ENCODE data around the gene BTBD2. TPM values are rescaled to one million over a fixed set of nuclear protein-coding genes. Genes with fewer than 3 reads are reported as not detected.

Gene BTBD2
- polyA plus RNA-seq, 4 donors = 32.7 to 101 (median 53.0) TPM

- DNase-seq (no peak), FAIRE-seq (no peak)
- WGBS, 3 donors = 86 to 94% (median 90%) methylated on average over 6 of the region's 6 CpGs
- H3K4me1 ChIP-seq (ENCODE audit: control insufficient read depth in 3 of 3, insufficient read depth in 2 of 3, low read depth in 1 of 3, low read length in 2 of 3) = peaks cover 0 to 12% (median 6%) of the 10 kb centered on the region in 3 donors
- H3K9me3 ChIP-seq (ENCODE audit: control insufficient read depth in 2 of 2, insufficient read depth in 1 of 2, low read depth in 1 of 2, low read length in 1 of 2) = peaks cover 0 to 14% of the 10 kb centered on the region in 2 donors
- no peaks in the 10 kb centered on the region for H3K27me3 ChIP-seq (ENCODE audit: control insufficient read depth in 3 of 3, insufficient read depth in 3 of 3, low read length in 3 of 3)
- H3K36me3 ChIP-seq (ENCODE audit: control insufficient read depth in 3 of 3, insufficient read depth in 2 of 3, low read depth in 1 of 3, low read length in 3 of 3) = peaks cover 1 to 10% (median 3%) of the 10 kb centered on the region in 3 donors
- no peak overlapping the region for H3K4me3 ChIP-seq (ENCODE audit: low read depth in 1 of 3, low read length in 3 of 3)
- peak overlapping the region in 2 of 3 donors; percentile 36 to 97 for H3K27ac ChIP-seq (ENCODE audit: low read depth in 1 of 3, low read length in 2 of 3)
Measured at GRCh38 chr19:2033115-2033824, 17.8 kb upstream of the BTBD2 start.

- Histone ChIP-seq H3K4me1 (ENCODE audit: control insufficient read depth in 3 of 3, insufficient read depth in 2 of 3, low read depth in 1 of 3, low read length in 2 of 3) (peaks cover 0 to 12% (median 6%) of the 10 kb centered on the region in 3 donors), H3K27ac (ENCODE audit: low read depth in 1 of 3, low read length in 2 of 3) (peak overlapping the region; percentile 38 to 97 (median 90)), H3K27me3 (ENCODE audit: control insufficient read depth in 3 of 3, insufficient read depth in 3 of 3, low read length in 3 of 3) (no peaks in the 10 kb centered on the region), H3K36me3 (ENCODE audit: control insufficient read depth in 3 of 3, insufficient read depth in 2 of 3, low read depth in 1 of 3, low read length in 3 of 3) (peaks cover 0 to 2% (median 0%) of the 10 kb centered on the region in 3 donors), H3K4me3 (ENCODE audit: low read depth in 1 of 3, low read length in 3 of 3) (no peak overlapping the region), H3K9me3 (ENCODE audit: control insufficient read depth in 2 of 2, insufficient read depth in 1 of 2, low read depth in 1 of 2, low read length in 1 of 2) (peaks cover 0 to 14% of the 10 kb centered on the region in 2 donors)
- 5 to 8% (median 8%) methylated on average over 18 to 19 of the region's 19 CpGs for WGBS, 3 donors
- DNase-seq (peak in 1 of 2 donors; percentile 94), FAIRE-seq (no peak)
Measured at GRCh38 chr19:2032296-2032941, 16.9 kb upstream of the BTBD2 start.

- H3K9me3 ChIP-seq (ENCODE audit: control insufficient read depth in 2 of 2, insufficient read depth in 1 of 2, low read depth in 1 of 2, low read length in 1 of 2) = peaks cover 0 to 8% of the 10 kb centered on the region in 2 donors
- 71 to 76% (median 72%) methylated on average over 9 of the region's 9 CpGs for WGBS, 3 donors
- FAIRE-seq (no peak), DNase-seq (no peak)
- H3K36me3 ChIP-seq (ENCODE audit: control insufficient read depth in 3 of 3, insufficient read depth in 2 of 3, low read depth in 1 of 3, low read length in 3 of 3) = no peaks in the 10 kb centered on the region
- H3K27me3 ChIP-seq (ENCODE audit: control insufficient read depth in 3 of 3, insufficient read depth in 3 of 3, low read length in 3 of 3) = no peaks in the 10 kb centered on the region
- no peak overlapping the region for H3K27ac ChIP-seq (ENCODE audit: low read depth in 1 of 3, low read length in 2 of 3)
- no peak overlapping the region for H3K4me3 ChIP-seq (ENCODE audit: low read depth in 1 of 3, low read length in 3 of 3)
- H3K4me1 ChIP-seq (ENCODE audit: control insufficient read depth in 3 of 3, insufficient read depth in 2 of 3, low read depth in 1 of 3, low read length in 2 of 3) = peaks cover 0 to 5% (median 3%) of the 10 kb centered on the region in 3 donors
Measured at GRCh38 chr19:2027361-2027760, 11.8 kb upstream of the BTBD2 start.

GRCh38 chr19:2026770-2027169 is 11.3 kb upstream of the BTBD2 start:
- H3K36me3 ChIP-seq (ENCODE audit: control insufficient read depth in 3 of 3, insufficient read depth in 2 of 3, low read depth in 1 of 3, low read length in 3 of 3) = no peaks in the 10 kb centered on the region
- no peak for FAIRE-seq
- no peak overlapping the region for H3K27ac ChIP-seq (ENCODE audit: low read depth in 1 of 3, low read length in 2 of 3)
- peaks cover 0 to 8% of the 10 kb centered on the region in 2 donors for H3K9me3 ChIP-seq (ENCODE audit: control insufficient read depth in 2 of 2, insufficient read depth in 1 of 2, low read depth in 1 of 2, low read length in 1 of 2)
- no peak overlapping the region for H3K4me3 ChIP-seq (ENCODE audit: low read depth in 1 of 3, low read length in 3 of 3)
- 28 to 69% (median 43%) methylated on average over 10 of the region's 10 CpGs for WGBS, 3 donors
- H3K4me1 ChIP-seq (ENCODE audit: control insufficient read depth in 3 of 3, insufficient read depth in 2 of 3, low read depth in 1 of 3, low read length in 2 of 3) = no peaks in the 10 kb centered on the region
- peak in 1 of 2 donors; percentile 75 for DNase-seq
- H3K27me3 ChIP-seq (ENCODE audit: control insufficient read depth in 3 of 3, insufficient read depth in 3 of 3, low read length in 3 of 3) = no peaks in the 10 kb centered on the region

- no peaks in the 10 kb centered on the region for H3K36me3 ChIP-seq (ENCODE audit: control insufficient read depth in 3 of 3, insufficient read depth in 2 of 3, low read depth in 1 of 3, low read length in 3 of 3)
- DNase-seq = no peak
- WGBS, 3 donors = 95 to 100% (median 98%) methylated on average over 2 of the region's 2 CpGs
- H3K4me3 ChIP-seq (ENCODE audit: low read depth in 1 of 3, low read length in 3 of 3) = no peak overlapping the region
- H3K4me1 ChIP-seq (ENCODE audit: control insufficient read depth in 3 of 3, insufficient read depth in 2 of 3, low read depth in 1 of 3, low read length in 2 of 3) = peaks cover 0 to 3% (median 0%) of the 10 kb centered on the region in 3 donors
- H3K27me3 ChIP-seq (ENCODE audit: control insufficient read depth in 3 of 3, insufficient read depth in 3 of 3, low read length in 3 of 3) = no peaks in the 10 kb centered on the region
- FAIRE-seq = no peak
- H3K27ac ChIP-seq (ENCODE audit: low read depth in 1 of 3, low read length in 2 of 3) = no peak overlapping the region
- peaks cover 0 to 8% of the 10 kb centered on the region in 2 donors for H3K9me3 ChIP-seq (ENCODE audit: control insufficient read depth in 2 of 2, insufficient read depth in 1 of 2, low read depth in 1 of 2, low read length in 1 of 2)
Measured at GRCh38 chr19:2022289-2022688, 6.8 kb upstream of the BTBD2 start.

GRCh38 chr19:2021453-2022140 is 6.1 kb upstream of the BTBD2 start:
- 52 to 75% (median 74%) methylated on average over 3 to 4 of the region's 4 CpGs for WGBS, 3 donors
- no peak for FAIRE-seq
- no peaks in the 10 kb centered on the region for H3K27me3 ChIP-seq (ENCODE audit: control insufficient read depth in 3 of 3, insufficient read depth in 3 of 3, low read length in 3 of 3)
- H3K4me1 ChIP-seq (ENCODE audit: control insufficient read depth in 3 of 3, insufficient read depth in 2 of 3, low read depth in 1 of 3, low read length in 2 of 3) = peaks cover 0 to 3% (median 0%) of the 10 kb centered on the region in 3 donors
- DNase-seq = no peak
- no peak overlapping the region for H3K27ac ChIP-seq (ENCODE audit: low read depth in 1 of 3, low read length in 2 of 3)
- H3K4me3 ChIP-seq (ENCODE audit: low read depth in 1 of 3, low read length in 3 of 3) = no peak overlapping the region
- no peaks in the 10 kb centered on the region for H3K36me3 ChIP-seq (ENCODE audit: control insufficient read depth in 3 of 3, insufficient read depth in 2 of 3, low read depth in 1 of 3, low read length in 3 of 3)
- H3K9me3 ChIP-seq (ENCODE audit: control insufficient read depth in 2 of 2, insufficient read depth in 1 of 2, low read depth in 1 of 2, low read length in 1 of 2) = peaks cover 0 to 6% of the 10 kb centered on the region in 2 donors

GRCh38 chr19:2018752-2019151 is 3.2 kb upstream of the BTBD2 start:
- Histone ChIP-seq H3K36me3 (ENCODE audit: control insufficient read depth in 3 of 3, insufficient read depth in 2 of 3, low read depth in 1 of 3, low read length in 3 of 3) (peaks cover 0 to 6% (median 0%) of the 10 kb centered on the region in 3 donors), H3K27ac (ENCODE audit: low read depth in 1 of 3, low read length in 2 of 3) (no peak overlapping the region), H3K4me3 (ENCODE audit: low read depth in 1 of 3, low read length in 3 of 3) (no peak overlapping the region), H3K4me1 (ENCODE audit: control insufficient read depth in 3 of 3, insufficient read depth in 2 of 3, low read depth in 1 of 3, low read length in 2 of 3) (peaks cover 0 to 9% (median 3%) of the 10 kb centered on the region in 3 donors), H3K27me3 (ENCODE audit: control insufficient read depth in 3 of 3, insufficient read depth in 3 of 3, low read length in 3 of 3) (no peaks in the 10 kb centered on the region), H3K9me3 (ENCODE audit: control insufficient read depth in 2 of 2, insufficient read depth in 1 of 2, low read depth in 1 of 2, low read length in 1 of 2) (no peaks in the 10 kb centered on the region)
- FAIRE-seq (no peak), DNase-seq (no peak)
- whole genome bisulfite sequencing, 3 donors = 91 to 95% (median 93%) methylated on average over 13 of the region's 13 CpGs

GRCh38 chr19:2016041-2016807 is 710 bp upstream of the BTBD2 start:
- H3K9me3 ChIP-seq (ENCODE audit: control insufficient read depth in 2 of 2, insufficient read depth in 1 of 2, low read depth in 1 of 2, low read length in 1 of 2) = no peaks in the 10 kb centered on the region
- H3K27ac ChIP-seq (ENCODE audit: low read depth in 1 of 3, low read length in 2 of 3) = peak overlapping the region in 2 of 3 donors; percentile 2 to 13
- DNase-seq (peak; percentile 72 to 83), FAIRE-seq (no peak)
- H3K4me1 ChIP-seq (ENCODE audit: control insufficient read depth in 3 of 3, insufficient read depth in 2 of 3, low read depth in 1 of 3, low read length in 2 of 3) = peaks cover 0 to 9% (median 0%) of the 10 kb centered on the region in 3 donors
- no peaks in the 10 kb centered on the region for H3K27me3 ChIP-seq (ENCODE audit: control insufficient read depth in 3 of 3, insufficient read depth in 3 of 3, low read length in 3 of 3)
- H3K36me3 ChIP-seq (ENCODE audit: control insufficient read depth in 3 of 3, insufficient read depth in 2 of 3, low read depth in 1 of 3, low read length in 3 of 3) = peaks cover 0 to 26% (median 0%) of the 10 kb centered on the region in 3 donors
- WGBS, 3 donors = 49 to 66% (median 55%) methylated on average over 22 to 23 of the region's 23 CpGs
- H3K4me3 ChIP-seq (ENCODE audit: low read depth in 1 of 3, low read length in 3 of 3) = peak overlapping the region in 2 of 3 donors; percentile 29 to 40
